ENCODE results near the gene EYS. TPM values are rescaled to one million over a fixed set of nuclear protein-coding genes. Genes with fewer than 3 reads are reported as not detected.

EYS gene
- total and polyA plus RNA-seq, 2 of the 8 experiments (the other 6 are each of a cell fraction or from before 2014, with no cell fraction given) = 0.05 to 0.13 TPM

GRCh38 chr6:64197246-64197645 lies 1509.8 kb downstream of the EYS start (continued):
- TF ChIP-seq CHD7 (IDR thresholded peaks at IDR 0.05; ENCODE audit: insufficient replicate concordance, low read length) = no peak
- no peak for TF ChIP-seq GTF2F1 (IDR thresholded peaks at IDR 0.05; ENCODE audit: borderline replicate concordance, low read depth, low read length)
- TF ChIP-seq TCF12 (IDR thresholded peaks at IDR 0.05; ENCODE audit: low read depth, low read length) = no peak
- TF ChIP-seq CTBP2 (IDR thresholded peaks at IDR 0.05; ENCODE audit: borderline replicate concordance, insufficient read depth, insufficient read length, low read length) = no peak
- no peak for TF ChIP-seq HDAC2 (IDR thresholded peaks at IDR 0.05; ENCODE audit: borderline replicate concordance in 1 of 2, low read depth in 2 of 2, low read length in 2 of 2)
- TF ChIP-seq SIRT6 (IDR thresholded peaks at IDR 0.05; ENCODE audit: low read length) = no peak
- TF ChIP-seq RBBP5 (IDR thresholded peaks at IDR 0.05; ENCODE audit: borderline replicate concordance, low read depth, low read length) = no peak
- no peak for TF ChIP-seq SP2 (IDR thresholded peaks at IDR 0.05; ENCODE audit: low read length)
- no peak for TF ChIP-seq POLR2A (IDR thresholded peaks at IDR 0.05; ENCODE audit: control extremely low read depth in 1 of 2, low read depth in 2 of 2, low read length in 2 of 2)

Data from H1 (cell line).